PC-9 (cell line): ENCODE measurements around the gene HDAC10.

ENCODE experiments used
- CTCF ChIP-seq: fragments of 200-600 bp; sonication (generic); conservative IDR thresholded peaks from 2 replicates; pipeline ENCODE4 v1.6.1; 2017; ENCODE audit warnings: mixed run types, antibody characterized with exemption, mild to moderate bottlenecking, moderate library complexity
- EZH2 ChIP-seq: fragments of 200-600 bp; sonication (generic); IDR thresholded peaks from 2 replicates; pipeline ENCODE4 v1.8.0; 2017; ENCODE audit warnings: antibody characterized with exemption, low read depth

GRCh38 chr22:50298937-50299784 lies 48.1 kb upstream of the HDAC10 start:
- TF ChIP-seq CTCF, result no peak
- TF ChIP-seq EZH2, result no peak
